Measurements from ENCODE around the gene PDE9A.

The PDE9A gene

DNA sequence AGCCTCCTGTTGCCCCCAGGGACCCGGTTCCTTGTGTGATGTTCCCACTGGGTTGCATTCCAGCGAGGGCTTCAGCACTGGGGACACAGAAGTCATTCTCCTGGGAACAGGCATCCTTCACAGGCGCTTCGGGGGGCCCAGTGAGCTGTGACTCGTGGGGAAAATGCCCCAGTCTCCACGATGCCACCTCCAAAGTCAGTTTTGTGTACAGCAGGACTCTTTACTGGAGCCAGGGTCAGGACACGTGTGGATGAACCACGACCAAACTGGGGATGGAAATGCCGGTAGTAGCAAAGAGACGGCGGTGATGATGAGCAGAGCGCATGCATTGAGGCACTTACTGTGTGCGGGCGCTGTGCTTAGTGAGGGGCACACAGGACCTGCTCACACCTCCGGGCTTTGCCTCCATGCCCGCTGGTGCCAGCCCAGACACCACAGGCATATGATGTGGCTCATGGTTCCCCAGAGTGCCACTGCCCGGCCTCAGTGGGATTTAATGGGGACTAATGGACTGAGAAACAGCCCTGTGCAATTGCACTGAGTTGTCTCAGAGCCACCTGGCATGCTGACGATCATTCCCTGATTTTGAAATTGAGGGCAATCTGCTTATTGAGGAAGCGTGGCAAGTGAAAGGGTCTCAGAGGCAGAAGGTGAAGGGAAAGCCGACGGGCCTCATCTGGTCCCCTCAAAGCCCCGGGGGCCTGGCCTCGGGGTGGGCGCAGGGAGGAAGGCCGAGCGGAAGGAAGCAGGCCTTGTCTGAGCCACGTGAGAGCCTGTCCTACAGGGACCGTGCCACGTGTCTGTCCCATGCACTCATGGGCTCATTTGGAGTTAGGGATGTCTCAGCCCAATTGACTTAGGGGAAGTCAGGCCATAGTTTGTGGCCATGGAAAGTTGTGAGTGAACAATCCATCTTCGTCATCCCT lies 91.4 kb downstream of the PDE9A start:
- DNase-seq: no peak

DNA sequence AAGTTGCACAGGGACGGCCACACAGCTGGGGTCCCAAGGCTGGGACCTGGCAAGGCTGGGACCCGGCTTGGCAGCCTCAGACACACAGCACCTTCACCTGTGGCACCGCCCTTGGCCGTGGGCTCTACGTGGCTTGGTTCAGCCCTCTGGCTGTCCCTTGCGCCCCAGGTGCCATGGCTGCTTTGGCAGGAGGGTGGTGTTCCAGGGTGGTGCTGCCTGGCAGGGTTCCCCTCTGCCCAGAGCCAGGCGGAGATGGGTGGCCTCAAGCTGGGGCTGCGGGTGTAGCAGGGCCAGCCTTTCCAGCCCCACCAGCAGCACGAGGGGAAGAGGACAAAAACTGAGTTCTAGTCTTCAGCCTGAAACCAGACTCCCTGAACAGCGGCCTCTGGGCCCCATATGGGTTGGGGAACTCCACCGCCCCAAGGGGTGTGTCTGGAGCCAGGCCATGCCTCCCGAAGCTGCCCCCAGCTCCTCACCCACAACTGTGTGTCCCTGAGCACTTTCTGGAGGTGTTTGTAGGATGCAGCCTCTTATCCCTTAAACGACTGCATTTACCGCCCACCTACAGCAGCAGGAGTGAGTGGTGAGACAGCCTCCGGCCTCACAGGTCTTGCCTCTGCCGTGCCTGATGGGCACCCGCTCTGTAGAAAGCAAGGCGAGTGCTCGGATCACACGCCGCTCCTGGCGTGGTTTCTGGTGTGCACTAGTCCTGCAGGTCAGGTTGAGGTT lies 92.3 kb downstream of the PDE9A start:
- no peak for DNase-seq

DNA sequence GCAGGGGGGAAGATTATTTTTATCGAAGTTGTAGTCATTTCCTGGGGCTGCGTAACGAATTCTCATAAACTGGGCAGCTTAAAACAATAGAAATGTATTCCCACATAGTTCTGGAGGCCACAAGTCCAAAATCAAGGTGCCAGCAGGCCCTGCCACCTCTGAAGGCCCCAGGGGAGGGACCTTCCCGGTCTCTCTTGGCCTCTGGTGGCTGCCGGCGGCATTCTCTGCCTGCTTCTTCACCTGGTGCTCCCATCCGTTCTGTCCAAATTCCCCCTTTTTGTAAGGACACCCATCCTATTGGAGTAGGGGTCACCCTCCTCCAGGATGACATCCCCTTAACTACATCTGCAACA lies 92.8 kb downstream of the PDE9A start:
- no peak for DNase-seq

DNA sequence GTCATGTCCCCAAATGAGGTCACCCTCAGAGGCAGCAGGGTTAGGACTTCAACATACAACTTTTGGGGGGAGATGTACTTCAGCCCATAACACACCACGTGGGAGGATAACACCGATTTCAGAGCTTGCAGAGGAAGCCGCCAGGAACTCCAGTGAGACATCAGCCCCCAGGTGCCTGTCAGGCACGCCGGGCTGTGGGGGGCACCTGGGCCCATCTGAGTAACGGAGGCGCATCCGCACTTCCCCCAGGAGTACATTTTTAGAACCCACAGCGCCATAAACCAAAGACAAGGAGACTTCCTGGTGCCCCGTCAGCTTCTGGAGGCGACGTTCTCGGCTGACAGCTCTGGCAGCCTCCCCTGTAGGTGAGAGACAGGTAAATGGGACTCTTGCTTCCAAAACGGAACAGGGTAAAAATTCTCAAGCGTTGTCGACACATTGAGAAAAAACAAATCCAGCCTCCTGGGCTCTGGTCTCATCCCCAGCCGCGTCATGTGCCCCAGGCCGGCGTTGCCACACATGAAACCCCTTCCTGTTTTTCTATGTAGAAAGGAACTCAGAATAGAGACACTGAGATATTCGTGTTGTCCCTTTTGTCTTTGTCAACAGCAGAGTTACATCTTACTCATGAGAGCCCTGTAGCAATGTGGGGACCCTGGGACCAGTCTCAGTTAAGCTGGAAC lies 93.3 kb downstream of the PDE9A start:
- DNase-seq: no peak

DNA sequence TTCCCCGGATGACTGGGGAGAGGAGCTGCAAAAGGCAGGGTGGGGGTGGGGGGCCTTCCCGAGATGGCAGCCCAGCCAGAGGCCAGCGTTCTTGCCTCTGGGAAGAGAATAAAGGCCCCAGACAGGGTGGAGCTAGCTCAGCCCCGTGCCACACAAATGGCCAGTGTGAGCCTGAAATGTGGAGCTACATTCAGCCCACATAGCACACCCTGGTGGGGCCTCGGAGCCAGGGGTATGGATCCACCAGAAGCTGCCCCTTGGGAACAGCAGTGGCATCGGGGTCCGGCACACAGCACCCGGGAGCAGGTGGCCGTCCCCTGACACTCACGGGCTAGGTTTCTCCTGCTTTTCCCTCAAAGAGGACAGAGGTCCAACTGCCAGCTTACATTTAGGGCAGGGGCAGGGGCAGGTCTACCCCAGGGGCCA lies 93.9 kb downstream of the PDE9A start:
- no peak for DNase-seq

DNA sequence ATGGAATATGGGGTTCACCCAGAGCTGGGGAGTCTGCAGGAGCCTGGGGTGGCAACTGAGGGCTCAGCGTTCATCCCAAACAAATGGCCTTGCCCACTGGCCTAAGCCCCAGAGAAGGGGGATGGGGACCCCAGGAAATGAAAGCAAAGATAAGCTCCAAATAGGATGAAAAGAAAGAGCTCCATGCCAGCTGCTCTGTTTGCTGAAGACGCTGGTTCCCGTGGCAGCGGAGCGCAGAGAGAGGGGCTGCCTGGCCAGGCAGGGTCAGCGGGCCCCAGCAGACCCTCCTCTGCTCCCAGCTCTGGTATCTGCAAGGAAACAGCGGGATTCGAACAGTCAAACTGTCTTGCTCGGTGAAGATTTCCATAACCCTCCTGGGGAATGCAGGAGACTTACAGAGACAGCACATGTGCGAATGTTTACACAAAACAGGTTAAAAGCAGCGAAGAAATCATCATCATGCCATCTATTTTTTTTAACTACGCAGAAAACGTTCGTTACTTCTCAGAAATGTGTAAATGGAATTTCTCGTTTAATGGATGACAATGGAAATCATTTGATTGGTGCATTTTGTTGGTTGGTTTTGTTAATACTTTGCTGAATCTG lies 94.4 kb downstream of the PDE9A start:
- DNase-seq: no peak

DNA sequence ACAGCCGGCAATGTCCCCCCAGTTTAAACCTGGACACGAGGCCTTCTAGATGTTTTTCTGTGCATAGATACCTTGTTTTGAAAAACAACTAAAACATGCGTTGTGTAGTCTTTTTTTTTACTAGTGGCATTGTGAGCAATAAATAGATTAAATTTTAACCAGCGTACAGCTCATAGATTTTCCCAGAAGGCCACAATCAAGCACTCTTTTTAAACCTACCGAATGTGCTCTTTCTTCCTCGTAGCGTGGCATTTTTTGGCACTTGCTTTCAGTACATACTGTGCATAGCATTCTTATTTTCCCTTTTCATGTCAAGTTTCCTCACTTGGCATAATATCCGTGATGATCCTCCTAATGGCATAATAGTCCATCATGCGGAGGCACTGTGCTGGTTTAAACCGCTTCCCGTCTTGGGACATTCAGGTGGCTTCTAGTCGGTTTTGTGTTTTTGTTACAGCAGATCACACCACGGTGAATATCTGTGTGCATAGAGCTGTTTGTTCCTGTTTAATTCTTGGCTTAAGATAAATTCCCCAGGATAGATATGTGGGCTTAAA lies 95.3 kb downstream of the PDE9A start:
- no peak for DNase-seq

DNA sequence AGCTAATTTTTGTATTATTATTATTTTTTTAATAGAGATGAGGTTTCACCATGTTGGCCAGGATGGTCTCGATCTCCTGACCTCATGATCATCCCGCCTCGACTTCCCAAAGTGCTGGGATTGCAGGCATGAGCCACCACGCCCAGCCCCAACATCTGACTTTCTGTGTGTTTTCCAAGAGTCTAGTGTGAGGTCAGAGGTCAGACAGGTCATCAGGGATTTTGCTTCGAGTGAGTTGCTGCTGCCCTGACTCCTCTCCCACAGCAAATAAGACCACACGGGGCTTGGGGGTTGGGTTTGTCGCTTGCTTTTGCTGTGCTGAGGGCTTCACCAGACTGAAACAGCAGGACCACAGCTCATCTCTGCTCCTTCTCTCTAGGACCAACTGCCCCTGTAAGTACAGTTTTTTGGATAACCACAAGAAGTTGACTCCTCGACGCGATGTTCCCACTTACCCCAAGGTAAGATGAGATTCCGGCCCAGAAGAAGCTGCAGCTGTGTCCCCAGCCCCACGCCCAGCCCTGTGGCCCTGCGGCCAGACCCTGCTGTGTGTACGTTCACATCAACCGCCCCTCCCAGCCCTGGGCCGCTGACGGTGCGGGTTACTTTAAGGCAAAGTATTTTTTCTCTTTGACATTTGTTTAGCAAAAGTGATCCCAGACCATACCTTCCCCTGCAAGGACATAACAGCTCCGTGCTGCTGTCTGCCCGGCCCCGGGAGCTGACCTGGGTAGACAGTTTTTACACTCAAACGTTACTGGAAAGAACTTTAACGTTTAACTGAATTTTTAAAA lies 97.5 kb downstream of the PDE9A start:
- DNase-seq: no peak

DNA sequence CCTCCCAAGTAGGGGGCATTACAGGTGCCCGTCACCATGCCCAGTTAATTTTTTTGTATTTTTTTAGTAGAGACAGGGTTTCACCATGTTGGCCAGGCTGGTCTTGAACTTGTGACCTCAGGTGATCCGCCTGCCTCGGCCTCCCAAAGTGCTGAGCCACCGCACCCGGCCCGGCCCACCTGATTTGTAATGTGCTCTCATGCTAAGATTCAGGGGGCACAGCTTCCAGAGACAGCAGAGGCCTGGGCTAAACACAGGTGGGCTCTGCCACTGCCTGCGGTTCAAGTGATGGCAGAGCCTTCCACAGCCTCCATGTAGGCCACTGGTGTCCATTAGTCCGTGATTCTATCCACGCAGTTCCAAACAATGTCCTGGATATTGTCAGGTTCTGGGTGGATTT lies 98.4 kb downstream of the PDE9A start:
- no peak for DNase-seq

DNA sequence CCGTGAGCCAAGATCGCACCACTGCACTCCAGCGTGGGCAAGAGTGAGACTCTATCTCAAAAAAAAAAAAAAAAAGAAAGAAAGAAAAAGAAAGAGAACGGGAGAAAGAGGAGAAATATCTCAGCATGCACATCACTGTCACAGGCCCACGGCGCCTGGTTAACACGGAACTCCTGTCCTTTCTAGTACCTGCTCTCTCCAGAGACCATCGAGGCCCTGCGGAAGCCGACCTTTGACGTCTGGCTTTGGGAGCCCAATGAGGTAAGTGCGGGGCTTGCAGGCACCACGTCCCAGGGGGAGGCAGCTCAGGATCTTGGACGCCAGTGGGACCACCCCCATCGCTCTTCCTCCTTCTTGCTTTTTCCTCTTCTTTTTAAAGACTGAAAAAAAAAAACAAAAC lies 100.4 kb downstream of the PDE9A start:
- DNase-seq: no peak

DNA sequence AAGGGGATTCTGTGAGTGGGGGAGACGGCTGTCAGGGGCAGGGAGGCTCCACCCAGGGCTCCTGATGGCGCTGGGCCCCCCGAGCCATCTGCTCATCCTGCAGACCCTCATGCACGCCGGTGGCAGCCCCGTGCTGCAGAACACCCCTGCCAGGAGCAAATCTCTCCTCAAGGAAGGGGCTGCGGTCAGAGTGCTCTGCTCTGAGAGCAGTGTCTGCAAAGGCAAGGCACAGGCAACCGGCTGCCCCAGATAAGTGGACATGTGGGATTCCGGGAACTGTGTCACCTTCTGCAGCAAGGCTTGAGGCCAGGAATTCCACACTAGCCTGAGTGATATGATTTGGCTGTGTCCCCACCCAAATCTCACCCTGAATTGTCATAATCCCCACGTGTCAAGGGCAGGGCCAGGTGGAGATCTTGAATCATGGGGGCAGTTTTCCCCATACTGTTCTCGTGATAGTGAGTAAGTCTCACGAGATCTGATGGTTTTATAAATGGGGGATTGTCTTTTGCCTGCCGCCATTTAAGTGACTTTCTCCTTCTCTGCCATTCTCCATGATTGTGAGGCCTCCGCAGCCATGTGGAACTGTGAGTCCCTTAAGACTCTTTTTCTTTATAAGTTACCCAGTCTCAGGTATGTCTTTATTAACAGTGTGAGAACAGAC lies 101.0 kb downstream of the PDE9A start:
- DNase-seq: no peak

DNA sequence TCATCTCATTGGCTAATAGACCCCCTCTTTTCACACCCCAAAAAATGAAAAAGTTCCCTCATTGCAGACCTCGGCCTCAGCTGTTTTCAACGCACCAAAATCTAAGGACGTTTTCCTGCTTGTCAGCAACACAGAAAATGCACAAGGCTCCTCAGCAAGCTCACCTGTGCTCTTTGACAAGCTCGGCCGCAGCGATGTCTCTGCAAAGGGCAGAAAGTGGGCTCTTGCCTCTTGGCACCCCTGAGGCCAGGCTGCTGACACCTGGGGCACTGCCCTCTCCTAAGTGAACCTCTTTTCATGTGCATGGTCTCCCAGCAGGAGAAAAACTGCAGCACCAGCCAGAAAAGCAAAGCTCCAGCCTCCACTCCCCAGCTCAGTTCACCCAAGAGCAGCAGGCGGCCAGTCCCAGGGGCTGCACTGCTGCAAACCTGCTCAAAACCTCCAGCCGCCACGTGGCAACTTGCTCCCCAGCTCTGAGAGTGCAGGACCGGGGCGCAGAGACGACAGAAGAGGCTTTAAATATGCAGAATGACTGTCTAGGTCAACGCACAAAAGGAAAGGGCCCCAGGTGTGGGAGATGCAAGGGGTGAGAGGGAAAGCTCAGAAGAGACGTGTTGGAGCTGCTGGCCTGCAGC lies 101.7 kb downstream of the PDE9A start:
- DNase-seq: no peak

DNA sequence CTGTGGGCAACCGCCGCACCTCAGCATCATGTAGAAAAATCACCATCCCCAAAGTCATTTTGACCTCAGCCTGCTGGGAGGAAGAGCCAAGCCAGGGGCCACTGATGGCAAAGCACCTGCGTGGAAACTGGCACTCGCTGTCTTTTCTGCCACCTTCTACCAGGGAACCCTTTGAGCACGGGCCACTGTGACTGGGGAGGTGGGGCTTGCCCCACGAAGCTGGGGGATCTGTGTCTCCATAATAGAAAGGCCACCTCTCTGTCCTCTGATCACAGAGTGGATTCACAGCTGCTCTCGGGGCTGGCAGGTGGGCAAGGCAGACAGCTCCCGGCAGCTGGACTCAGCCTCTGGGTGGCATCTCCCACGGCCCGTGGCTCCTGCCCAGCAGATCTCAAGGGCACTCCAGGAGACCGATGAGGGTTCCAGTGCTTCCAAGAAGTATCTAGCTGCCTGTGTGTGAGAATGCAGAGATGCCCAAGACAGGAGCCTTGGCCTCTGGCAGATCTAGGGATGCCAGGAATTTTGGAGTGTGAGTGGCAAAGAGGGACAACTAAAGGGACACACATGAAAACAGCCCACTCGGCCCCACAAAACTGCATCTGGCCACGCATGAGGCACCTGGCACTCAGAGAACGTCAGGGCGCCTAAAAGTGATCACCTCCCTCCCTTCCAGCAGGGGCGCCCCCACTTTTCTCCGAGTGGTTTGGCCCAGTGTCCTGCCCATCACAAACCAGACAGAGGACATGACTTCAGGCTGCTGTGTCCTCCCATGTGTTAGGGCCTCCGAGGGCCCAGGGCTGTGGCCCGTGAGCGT lies 102.6 kb downstream of the PDE9A start:
- DNase-seq: no peak

DNA sequence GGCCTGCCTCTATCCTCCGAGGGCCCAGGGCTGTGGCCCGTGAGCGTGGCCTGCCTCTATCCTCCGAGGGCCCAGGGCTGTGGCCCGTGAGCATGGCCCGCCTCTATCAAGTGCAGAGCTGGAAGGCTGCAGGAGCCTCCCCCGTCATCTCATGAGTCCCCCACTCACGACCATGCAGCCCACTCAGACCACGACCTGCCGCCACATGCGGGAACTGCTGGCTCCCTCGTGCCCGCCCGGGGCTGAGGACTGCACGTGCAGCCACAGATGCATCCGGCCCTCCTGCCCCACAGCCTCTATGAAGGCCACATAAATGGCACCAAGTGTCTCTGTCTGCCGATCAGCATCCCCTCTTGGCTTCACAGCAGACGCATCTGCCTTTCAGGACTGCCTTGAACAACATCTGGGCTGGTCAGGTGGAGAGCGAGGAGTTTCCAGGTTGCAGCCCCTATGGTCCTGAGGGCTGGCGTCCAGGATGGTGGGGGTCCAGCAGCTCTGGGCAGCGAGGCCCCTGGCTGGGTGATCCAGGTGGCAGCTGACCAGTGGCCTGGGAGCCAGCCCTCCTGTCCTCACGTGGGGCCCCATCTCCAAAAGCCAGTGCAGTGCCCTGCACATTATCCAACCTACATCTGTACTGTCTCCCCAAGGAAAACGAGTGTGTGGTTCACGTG lies 103.3 kb downstream of the PDE9A start:
- DNase-seq: no peak

DNA sequence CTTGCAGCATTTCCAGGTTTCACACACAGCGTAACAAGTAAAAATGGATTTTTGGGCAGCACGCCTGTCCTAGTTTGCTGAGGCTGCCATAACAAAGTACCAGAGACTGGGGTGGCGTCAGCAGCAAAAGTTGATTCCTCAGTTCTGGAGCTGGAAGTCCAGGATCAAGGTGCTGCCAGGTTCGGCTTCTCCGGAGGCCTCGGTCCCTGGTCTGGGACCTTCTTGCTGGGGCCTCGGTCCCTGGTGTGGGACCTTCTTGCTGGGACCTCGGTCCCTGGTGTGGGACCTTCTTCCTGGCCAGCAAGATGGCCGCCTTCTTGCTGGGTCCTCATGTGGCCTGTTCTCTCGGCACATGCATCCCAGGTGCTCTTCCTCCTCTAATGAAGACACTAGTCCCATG lies 104.0 kb downstream of the PDE9A start:
- DNase-seq: no peak

DNA sequence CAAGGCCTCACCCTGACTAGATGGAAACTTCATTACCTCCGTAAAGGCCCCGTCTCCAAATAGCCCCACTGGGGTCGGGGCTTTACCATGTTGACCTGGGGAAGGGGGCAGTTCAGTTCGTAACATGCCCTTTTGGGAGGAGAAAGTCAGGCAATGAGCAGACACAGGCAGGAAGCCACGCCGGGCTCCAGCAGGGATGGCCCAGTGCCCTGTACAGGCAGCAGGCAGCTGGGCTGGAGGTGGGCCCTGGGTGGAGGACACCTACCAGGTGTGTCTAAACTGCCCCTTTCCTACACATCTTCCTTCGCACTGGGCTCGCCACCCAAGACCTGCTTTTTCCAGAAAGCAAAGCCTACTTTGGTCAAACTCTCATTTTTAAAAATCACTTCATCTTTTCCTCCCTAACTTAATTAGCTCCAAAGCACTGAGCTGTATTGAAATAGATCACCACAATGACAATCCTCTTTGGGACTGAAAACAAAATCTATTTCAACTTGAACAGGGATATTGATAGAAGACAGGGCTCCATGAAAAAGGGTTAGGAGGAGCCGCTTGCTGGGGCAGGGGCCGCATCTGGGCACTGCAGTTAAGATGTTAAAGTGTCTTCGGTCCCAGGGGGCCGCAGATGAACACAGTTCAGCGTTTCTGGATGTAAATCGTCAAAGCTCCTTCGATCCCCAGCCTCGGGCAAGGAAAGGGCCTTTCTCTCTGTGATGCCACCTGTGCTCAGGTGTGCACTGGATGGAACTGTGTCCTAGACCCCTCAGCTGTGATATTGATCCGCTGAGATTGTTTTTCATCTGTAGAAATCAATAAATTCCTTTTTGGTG lies 104.6 kb downstream of the PDE9A start:
- DNase-seq: no peak

DNA sequence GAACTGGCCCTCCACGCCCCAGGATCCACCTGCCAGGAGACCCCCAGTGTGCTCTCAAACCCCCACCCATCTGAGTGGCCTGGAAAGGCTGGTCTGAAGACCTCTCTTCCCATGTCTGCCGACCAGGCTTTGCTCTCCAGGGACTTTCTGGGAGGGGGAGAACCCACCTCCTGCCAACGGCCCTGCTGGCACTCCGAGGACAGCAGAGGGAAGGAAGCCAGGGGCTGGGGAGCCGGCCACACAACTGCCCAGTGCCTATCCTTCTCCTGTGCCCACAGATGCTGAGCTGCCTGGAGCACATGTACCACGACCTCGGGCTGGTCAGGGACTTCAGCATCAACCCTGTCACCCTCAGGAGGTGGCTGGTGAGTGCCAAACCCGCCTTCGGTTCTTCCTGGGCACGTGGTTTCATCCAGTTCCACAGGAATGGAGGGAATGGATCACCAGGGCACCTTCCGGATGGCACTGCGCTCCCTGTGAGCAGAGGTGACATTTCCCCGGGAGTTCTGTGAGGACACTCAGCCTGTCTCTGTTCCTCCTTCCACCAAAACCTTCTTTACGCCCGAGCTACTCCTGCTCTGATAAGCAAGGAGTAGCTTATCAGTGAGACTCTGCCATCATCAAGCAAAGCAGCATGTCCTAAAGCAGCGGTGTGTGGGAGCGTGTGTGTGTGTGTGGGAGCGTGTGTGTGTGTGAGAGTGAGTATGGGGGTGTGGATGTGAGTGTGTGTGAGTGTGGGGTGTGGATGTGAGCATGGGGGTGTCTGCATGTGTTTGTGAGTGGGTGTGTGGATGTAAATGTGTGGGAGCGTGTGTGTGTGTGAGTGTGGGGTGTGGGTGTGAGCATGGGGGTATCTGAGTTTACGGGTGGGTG lies 105.5 kb downstream of the PDE9A start:
- no peak for DNase-seq

DNA sequence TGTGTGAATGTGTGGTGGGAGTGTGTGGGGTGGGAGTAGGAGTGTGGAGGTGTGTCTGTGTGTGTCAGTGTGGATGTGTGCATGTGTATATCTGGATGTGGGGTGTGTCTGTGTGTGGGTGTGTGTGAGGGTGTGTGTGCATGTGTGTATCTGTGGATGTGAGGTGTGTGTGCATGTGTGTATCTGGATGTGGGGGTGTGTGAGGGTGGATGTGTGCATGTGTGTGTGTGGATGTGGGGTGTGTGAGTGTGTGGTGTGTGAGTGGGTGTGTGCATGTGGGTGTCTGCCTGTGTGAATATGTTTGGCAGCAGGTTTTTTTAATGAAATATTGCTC lies 106.1 kb downstream of the PDE9A start:
- DNase-seq: no peak

Data from activated gamma-delta T cell (primary cell).